Testis (tissue), 2 donors: Measurements from ENCODE around the gene IDUA.

Experiments
- CTCF ChIP-seq, 3 experiments: fragments of 450-650 bp in 2 of 3; fragments of 200-600 bp in 1 of 3; sonication (generic) in 1 of 3; IDR thresholded peaks; one replicate each; pipeline ENCODE4 v1.5.1; 2016 to 2019; ENCODE audit warnings: antibody characterized with exemption in 3 of 3, mild to moderate bottlenecking in 2 of 3, moderate library complexity in 1 of 3
- POLR2A ChIP-seq: fragments of 450-650 bp; IDR thresholded peaks from one replicate; pipeline ENCODE4 v1.6.1; 2017; ENCODE audit warnings: antibody characterized with exemption, mild to moderate bottlenecking, moderate library complexity

- no peak for TF ChIP-seq CTCF (IDR thresholded peaks at IDR 0.05)
- no peak for TF ChIP-seq POLR2A
Measured at GRCh38 chr4:970854-971520, 15.9 kb upstream of the IDUA start.
